NT2/D1 (cell line): ENCODE results near the gene SETD1B.

Source experiments
- YY1 ChIP-seq: IDR thresholded peaks from 2 replicates; pipeline ENCODE4 v1.6.1; 2011; ENCODE audit not compliant: insufficient read length, insufficient read depth
- ZNF274 ChIP-seq: IDR thresholded peaks from 2 replicates; pipeline ENCODE4 v1.6.1; 2011; ENCODE audit warnings: mild to moderate bottlenecking, low read depth, low read length

- no peak for TF ChIP-seq YY1
- TF ChIP-seq ZNF274, result no peak
Measured at GRCh38 chr12:121799156-121799841, 4.5 kb upstream of the SETD1B start.
